IMR-90 (cell line): ENCODE data around the gene PADI1.

Experiments
- BHLHE40 ChIP-seq: fragments of 150-350 bp; IDR thresholded peaks from 2 replicates; pipeline ENCODE4 v1.6.1; 2016; ENCODE audit warnings: mild to moderate bottlenecking, low read depth, low read length
- CEBPB ChIP-seq: IDR thresholded peaks from 2 replicates; pipeline ENCODE4 v1.6.1; 2012; ENCODE audit warnings: low read depth, low read length, improper control_type of control experiment
- CTCF ChIP-seq: conservative IDR thresholded peaks from 2 replicates; pipeline ENCODE4 v1.5.1; 2012; ENCODE audit warnings: mild to moderate bottlenecking, low read depth, low read length, improper control_type of control experiment
- ELK1 ChIP-seq: fragments of 150-350 bp; IDR thresholded peaks from 2 replicates; pipeline ENCODE4 v1.6.1; 2016; ENCODE audit warnings: low read depth, mild to moderate bottlenecking, low read length, moderate library complexity, borderline replicate concordance
- MAZ ChIP-seq: IDR thresholded peaks from 2 replicates; pipeline ENCODE4 v1.6.1; 2012; ENCODE audit warnings: low read depth, mild to moderate bottlenecking, low read length, improper control_type of control experiment, moderate library complexity, borderline replicate concordance
- MXI1 ChIP-seq: IDR thresholded peaks from 2 replicates; pipeline ENCODE4 v1.6.1; 2012; ENCODE audit warnings: low read depth, mild to moderate bottlenecking, low read length, moderate library complexity, borderline replicate concordance
- NFE2L2 ChIP-seq: fragments of 150-350 bp; IDR thresholded peaks from 2 replicates; pipeline ENCODE4 v1.6.1; 2016; ENCODE audit warnings: low read depth, mild to moderate bottlenecking, low read length
- POLR2A ChIP-seq: IDR thresholded peaks from 2 replicates; pipeline ENCODE4 v1.6.1; 2012; ENCODE audit warnings: mild to moderate bottlenecking, low read depth, low read length
- RAD21 ChIP-seq: IDR thresholded peaks from 2 replicates; pipeline ENCODE4 v1.6.1; 2012; ENCODE audit warnings: low read length, improper control_type of control experiment
- RCOR1 ChIP-seq: IDR thresholded peaks from 2 replicates; pipeline ENCODE4 v1.6.1; 2012; ENCODE audit warnings: mild to moderate bottlenecking, low read length, improper control_type of control experiment; ENCODE audit not compliant: insufficient replicate concordance
- RFX5 ChIP-seq: IDR thresholded peaks from 2 replicates; pipeline ENCODE4 v1.8.0; 2012; ENCODE audit warnings: low read depth, mild to moderate bottlenecking, low read length, moderate library complexity
- SMC3 ChIP-seq: fragments of 150-350 bp; IDR thresholded peaks from 2 replicates; pipeline ENCODE4 v1.6.1; 2016; ENCODE audit warnings: low read depth, mild to moderate bottlenecking, antibody characterized with exemption, low read length, moderate library complexity
- USF2 ChIP-seq: fragments of 150-350 bp; IDR thresholded peaks from 2 replicates; pipeline ENCODE4 v1.6.1; 2017; ENCODE audit warnings: mild to moderate bottlenecking, antibody characterized with exemption, low read length, low read depth

GRCh38 chr1:17265950-17266349 lies 61.0 kb downstream of the PADI1 start:
- TF ChIP-seq POLR2A (no peak), USF2 (no peak), CTCF (no peak), RAD21 (no peak), ELK1 (no peak), SMC3 (no peak), RFX5 (no peak), NFE2L2 (no peak), MAZ (no peak), CEBPB (no peak), MXI1 (no peak), BHLHE40 (no peak), RCOR1 (no peak)
